ENCODE data around the gene TMC1. TPM values are rescaled to one million over a fixed set of nuclear protein-coding genes. Genes with fewer than 3 reads are reported as not detected.
"Not testable (repeated sequence)": the region's sequence is repeated elsewhere in the genome, so short reads cannot be mapped to it uniquely, and the experiment has no call there.

Gene TMC1
- total RNA-seq, 1 experiment from 2014 or later = 0.53 TPM

GRCh38 chr9:72816666-72817065, 295.3 kb downstream of the TMC1 start:
- no peak for DNase-seq (ENCODE audit: low spot score)

- no peak for DNase-seq (ENCODE audit: low spot score)
These were observed 296.0 kb downstream of the TMC1 start for GRCh38 chr9:72817413-72817812.

- DNase-seq (ENCODE audit: low spot score) = no peak
These were observed 297.0 kb downstream of the TMC1 start for GRCh38 chr9:72818385-72818784.

- DNase-seq (ENCODE audit: low spot score) = no peak
These were observed 302.6 kb downstream of the TMC1 start for GRCh38 chr9:72823971-72824370.

GRCh38 chr9:72826996-72827949, 305.9 kb downstream of the TMC1 start:
- no peak for DNase-seq (ENCODE audit: low spot score)

- DNase-seq (ENCODE audit: low spot score) = peak; percentile 73
These were observed 306.7 kb downstream of the TMC1 start for GRCh38 chr9:72827950-72828731.

GRCh38 chr9:72834994-72835393, 313.6 kb downstream of the TMC1 start:
- no peak for DNase-seq (ENCODE audit: low spot score)

- no peak for DNase-seq (ENCODE audit: low spot score)
These were observed 315.4 kb downstream of the TMC1 start for GRCh38 chr9:72836790-72837189.

GRCh38 chr9:72839085-72839484, 317.7 kb downstream of the TMC1 start:
- no peak for DNase-seq (ENCODE audit: low spot score)

- peak; percentile 26 for DNase-seq (ENCODE audit: low spot score)
These were observed 322.4 kb downstream of the TMC1 start for GRCh38 chr9:72843520-72844439.

- no peak for DNase-seq (ENCODE audit: low spot score)
These were observed 323.0 kb downstream of the TMC1 start for GRCh38 chr9:72844440-72844768.

- DNase-seq (ENCODE audit: low spot score) = not testable (repeated sequence)
These were observed 323.6 kb downstream of the TMC1 start for GRCh38 chr9:72845052-72845451.

GRCh38 chr9:72850209-72850608, 328.8 kb downstream of the TMC1 start:
- DNase-seq (ENCODE audit: low spot score) = not testable (repeated sequence)

GRCh38 chr9:72855321-72855720, 333.9 kb downstream of the TMC1 start:
- DNase-seq (ENCODE audit: low spot score) = no peak

GRCh38 chr9:72855890-72856523, 334.6 kb downstream of the TMC1 start:
- no peak for DNase-seq (ENCODE audit: low spot score)

- peak; percentile 80 for DNase-seq (ENCODE audit: low spot score)
These were observed 335.7 kb downstream of the TMC1 start for GRCh38 chr9:72856972-72857623.

- DNase-seq (ENCODE audit: low spot score) = no peak
These were observed 336.2 kb downstream of the TMC1 start for GRCh38 chr9:72857624-72857996.

- DNase-seq (ENCODE audit: low spot score) = peak; percentile 47
These were observed 336.9 kb downstream of the TMC1 start for GRCh38 chr9:72858089-72858912.

- DNase-seq (ENCODE audit: low spot score) = not testable (repeated sequence)
These were observed 341.4 kb downstream of the TMC1 start for GRCh38 chr9:72862788-72863187.

Data from HT-29 (cell line).